CD14-positive monocyte (primary cell): Measurements from ENCODE around the gene LY6G6D. TPM values are rescaled to one million over a fixed set of nuclear protein-coding genes. Genes with fewer than 3 reads are reported as not detected.

ENCODE experiments used
- DNase-seq, 3 donors: peaks; one replicate each; pipeline ENCODE4 v3.0.0-alpha.2; 2011 to 2022
- H2AFZ ChIP-seq: 2 replicates; pipeline ENCODE4 v1.6.0; 2012; ENCODE audit warnings: mild to moderate bottlenecking, low read depth, low read length, inconsistent platforms; ENCODE audit not compliant: insufficient read depth, poor library complexity, severe bottlenecking
- H3K27ac ChIP-seq, 2 donors: 1 replicate in 1 of 2; 2 replicates in 1 of 2; pipeline ENCODE4 v1.5.1; 2012 to 2013; ENCODE audit warnings: low read length in 2 of 2, control low read depth in 1 of 2, inconsistent platforms in 1 of 2, low read depth in 1 of 2, mild to moderate bottlenecking in 1 of 2
- H3K27me3 ChIP-seq, 2 donors: one replicate each; pipeline versions ENCODE4 v1.6.0 to v1.6.1; 2011 to 2013; ENCODE audit warnings: low read length in 2 of 2; ENCODE audit not compliant: control insufficient read depth in 2 of 2, insufficient read depth in 2 of 2
- H3K36me3 ChIP-seq, 2 donors: replicated peaks in 1 of 2; 1 replicate in 1 of 2; 2 replicates in 1 of 2; pipeline versions ENCODE4 v1.5.1 to v1.6.1; 2012 to 2013; ENCODE audit warnings: low read length in 2 of 2, control low read depth in 1 of 2, inconsistent platforms in 1 of 2, mild to moderate bottlenecking in 1 of 2; ENCODE audit not compliant: insufficient read depth in 2 of 2, control insufficient read depth in 1 of 2
- H3K4me1 ChIP-seq, 2 donors: 1 replicate in 1 of 2; 2 replicates in 1 of 2; pipeline versions ENCODE4 v1.5.1 to v1.6.1; 2012 to 2013; ENCODE audit warnings: low read length in 2 of 2, control low read depth in 1 of 2, inconsistent platforms in 1 of 2, mild to moderate bottlenecking in 1 of 2, moderate library complexity in 1 of 2; ENCODE audit not compliant: insufficient read depth in 2 of 2, control insufficient read depth in 1 of 2
- H3K4me2 ChIP-seq: replicated peaks from 2 replicates; pipeline ENCODE3; 2012; ENCODE audit warnings: low read length, moderate library complexity, mild to moderate bottlenecking; ENCODE audit not compliant: poor library complexity, severe bottlenecking; ENCODE audit errors: extremely low read depth
- H3K4me3 ChIP-seq, 3 experiments: fragments of 200-600 bp in 1 of 3; sonication (generic) in 1 of 3; replicated peaks in 1 of 3; 1 replicate in 2 of 3; 2 replicates in 1 of 3; pipeline ENCODE4 v1.5.1; 2011 to 2013; ENCODE audit warnings: low read length in 3 of 3, mild to moderate bottlenecking in 3 of 3, control low read depth in 2 of 3, low read depth in 2 of 3, inconsistent platforms in 1 of 3, moderate library complexity in 1 of 3
- H3K79me2 ChIP-seq: 2 replicates; pipeline ENCODE4 v1.6.0; 2012; ENCODE audit warnings: mild to moderate bottlenecking, control low read depth, inconsistent platforms, low read length, moderate library complexity; ENCODE audit not compliant: insufficient read depth
- H3K9ac ChIP-seq: 2 replicates; pipeline ENCODE4 v1.6.0; 2017; ENCODE audit warnings: low read length, mild to moderate bottlenecking; ENCODE audit not compliant: insufficient read depth, poor library complexity, severe bottlenecking
- H3K9me3 ChIP-seq, 2 donors: replicated peaks in 1 of 2; 1 replicate in 1 of 2; 2 replicates in 1 of 2; pipeline versions ENCODE4 v1.5.1 to v1.6.1; 2012 to 2013; ENCODE audit warnings: low read length in 2 of 2, control low read depth in 1 of 2; ENCODE audit not compliant: control insufficient read depth in 1 of 2, insufficient read depth in 1 of 2
- H4K20me1 ChIP-seq: 2 replicates; pipeline ENCODE4 v1.6.0; 2012; ENCODE audit warnings: mild to moderate bottlenecking, low read length, control low read depth, moderate library complexity; ENCODE audit not compliant: insufficient read depth
- H3K27ac Mint-ChIP-seq, 7 donors: one replicate each; pipeline ENCODE4 v1.8.0; 2020; ENCODE audit warnings: mild to moderate bottlenecking in 7 of 7, mixed read lengths in 7 of 7, moderate library complexity in 6 of 7, inconsistent platforms in 2 of 7
- H3K27me3 Mint-ChIP-seq, 3 donors: one replicate each; pipeline ENCODE4 v1.8.0; 2021 to 2022; ENCODE audit warnings: low read depth in 3 of 3, mild to moderate bottlenecking in 3 of 3, mixed read lengths in 3 of 3, moderate library complexity in 3 of 3, inconsistent platforms in 1 of 3
- H3K36me3 Mint-ChIP-seq, 2 donors: one replicate each; pipeline ENCODE4 v1.8.0; 2020; ENCODE audit warnings: mixed read lengths in 2 of 2, inconsistent platforms in 1 of 2, mild to moderate bottlenecking in 1 of 2
- H3K4me1 Mint-ChIP-seq: one replicate; pipeline ENCODE4 v1.8.0; 2020; ENCODE audit warnings: mild to moderate bottlenecking, mixed read lengths
- H3K4me3 Mint-ChIP-seq, 2 donors: one replicate each; pipeline ENCODE4 v1.8.0; 2020; ENCODE audit warnings: mild to moderate bottlenecking in 2 of 2, mixed read lengths in 2 of 2, moderate library complexity in 1 of 2
- H3K9me3 Mint-ChIP-seq, 7 donors: one replicate each; pipeline ENCODE4 v1.8.0; 2020 to 2022; ENCODE audit warnings: mixed read lengths in 7 of 7, mild to moderate bottlenecking in 6 of 7, moderate library complexity in 6 of 7, inconsistent platforms in 2 of 7
- CTCF ChIP-seq: fragments of 200-600 bp; IDR thresholded peaks from one replicate; pipeline ENCODE4 v1.8.0; 2022; ENCODE audit warnings: antibody characterized with exemption, mild to moderate bottlenecking
- WGBS: methylation state at CpG from one replicate; pipeline ENCODE4 v1.1.5; 2013; ENCODE audit warnings: missing lambda C conversion rate; ENCODE audit not compliant: insufficient coverage; 5-methylcytosine and 5-hydroxymethylcytosine counted together
- intact Hi-C, 2 donors: fragments of 100-400 bp; cut with micrococcal nuclease; formaldehyde crosslinking; loops; one replicate each; pipeline versions ENCODE4 v1.15.0 to v1.15.1; 2023
- polyA plus RNA-seq, 3 donors: library from polyadenylated mRNA; depleted of rRNA in 1 of 3; unstranded in 2 of 3; stranded (reverse) in 1 of 3; fragments of 300-500 nt in 2 of 3; fragments of >200 nt in 1 of 3; fragmentation: Illumina TruSeq in 2 of 3; gene quantifications; 1 replicate in 2 of 3; 2 replicates in 1 of 3; pipeline ENCODE4 v1.2.3, GENCODE V29; 2012 to 2021

Gene LY6G6D
- polyA plus RNA-seq, 3 donors = not detected

GRCh38 chr6:31718265-31718664 lies 3.1 kb downstream of the LY6G6D start:
- H3K4me3 Mint-ChIP-seq = no peak overlapping the region
- peaks cover 5 to 10% (median 6%) of the 10 kb centered on the region in 3 donors for H3K27me3 Mint-ChIP-seq
- no peaks in the 10 kb centered on the region for H3K9me3 Mint-ChIP-seq
- peaks cover 0 to 1% of the 10 kb centered on the region in 2 donors for H3K36me3 Mint-ChIP-seq
- no peak overlapping the region for H3K4me3 ChIP-seq
- H3K4me2 ChIP-seq = no peak overlapping the region
- H3K4me1 ChIP-seq = no peaks in the 10 kb centered on the region
- no peak overlapping the region for H3K27ac Mint-ChIP-seq
- peaks cover 2% of the 10 kb centered on the region for H3K4me1 Mint-ChIP-seq
- no peak for TF ChIP-seq CTCF
- no peak overlapping the region for H3K9ac ChIP-seq
- no peak for DNase-seq
- no peak overlapping the region for H3K27ac ChIP-seq
- no peaks in the 10 kb centered on the region for H3K9me3 ChIP-seq
- H4K20me1 ChIP-seq = no peaks in the 10 kb centered on the region
- H3K36me3 ChIP-seq = no peaks in the 10 kb centered on the region
- H3K27me3 ChIP-seq = no peaks in the 10 kb centered on the region
- H3K79me2 ChIP-seq = no peaks in the 10 kb centered on the region
- H2AFZ ChIP-seq = no peak overlapping the region
- intact Hi-C loops = no loop called here
- no CpG with 5 or more reads among the region's 1 CpG for WGBS

GRCh38 chr6:31719001-31719400 lies 3.9 kb downstream of the LY6G6D start:
- Histone ChIP-seq H4K20me1 (no peaks in the 10 kb centered on the region), H3K27me3 (no peaks in the 10 kb centered on the region), H2AFZ (no peak overlapping the region), H3K9ac (no peak overlapping the region), H3K4me2 (no peak overlapping the region), H3K4me3 (no peak overlapping the region), H3K79me2 (no peaks in the 10 kb centered on the region), H3K27ac (no peak overlapping the region), H3K4me1 (no peaks in the 10 kb centered on the region), H3K36me3 (no peaks in the 10 kb centered on the region), H3K9me3 (no peaks in the 10 kb centered on the region)
- 94% methylated on average over 4 of the region's 6 CpGs for WGBS
- Mint-ChIP-seq H3K4me3 (no peak overlapping the region), H3K36me3 (peaks cover under 1 to 2% of the 10 kb centered on the region in 2 donors), H3K9me3 (no peaks in the 10 kb centered on the region), H3K27ac (peak overlapping the region in 2 of 7 donors; percentile 38 to 58), H3K4me1 (peaks cover 6% of the 10 kb centered on the region), H3K27me3 (peaks cover 6 to 15% (median 11%) of the 10 kb centered on the region in 3 donors)
- intact Hi-C loops = no loop called here
- DNase-seq = no peak
- no peak for TF ChIP-seq CTCF
